Measurements from ENCODE around the gene KAZN. TPM values are rescaled to one million over a fixed set of nuclear protein-coding genes. Genes with fewer than 3 reads are reported as not detected.
A peak's percentile ranks its signal among the peaks of the same experiment; 100 is the strongest.

Gene KAZN
- total RNA-seq, 1 donor from 2014 or later, result 11.6 TPM

GRCh38 chr1:14656384-14656937 lies 58.0 kb downstream of the KAZN start:
- no peak for TF ChIP-seq CTCF (conservative IDR thresholded peaks at IDR 0.05)
- H3K4me1 Mint-ChIP-seq, result peaks cover 15% of the 10 kb centered on the region
- no peak for DNase-seq (ENCODE audit: low read depth, low spot score)
- H3K27ac Mint-ChIP-seq (ENCODE audit: unreplicated experiment), result no peak overlapping the region
- H3K36me3 Mint-ChIP-seq (ENCODE audit: low read depth), result no peaks in the 10 kb centered on the region
- no peak overlapping the region for H3K4me3 Mint-ChIP-seq
- no peaks in the 10 kb centered on the region for H3K27me3 Mint-ChIP-seq (ENCODE audit: low read depth)
- no peaks in the 10 kb centered on the region for H3K9me3 Mint-ChIP-seq

DNA sequence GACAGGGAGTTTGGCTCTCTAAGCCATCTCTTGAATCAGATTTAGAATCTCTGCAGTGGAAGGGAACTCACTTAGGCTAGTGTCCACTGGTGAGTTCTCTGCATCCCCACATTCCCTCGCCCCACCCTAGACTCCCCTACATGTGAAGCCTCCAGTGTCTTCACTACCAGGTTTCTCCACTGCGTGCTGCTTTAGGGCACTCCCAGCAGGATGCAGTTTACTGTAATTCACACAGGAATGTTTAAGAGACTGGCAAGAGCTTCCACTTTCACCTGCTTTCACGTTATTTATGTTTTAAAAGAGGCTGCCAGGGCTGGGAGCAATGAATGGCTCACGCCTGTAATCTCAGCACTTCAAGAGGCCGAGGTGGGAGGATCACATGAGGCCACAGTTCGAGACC lies 60.2 kb downstream of the KAZN start:
- Mint-ChIP-seq H3K27ac (ENCODE audit: unreplicated experiment) (no peak overlapping the region), H3K4me3 (no peak overlapping the region), H3K27me3 (ENCODE audit: low read depth) (no peaks in the 10 kb centered on the region), H3K9me3 (no peaks in the 10 kb centered on the region), H3K36me3 (ENCODE audit: low read depth) (no peaks in the 10 kb centered on the region), H3K4me1 (peaks cover 10% of the 10 kb centered on the region)
- no peak for TF ChIP-seq CTCF (conservative IDR thresholded peaks at IDR 0.05)
- DNase-seq (ENCODE audit: low read depth, low spot score), result no peak

- no peaks in the 10 kb centered on the region for H3K9me3 Mint-ChIP-seq
- no peak overlapping the region for H3K27ac Mint-ChIP-seq (ENCODE audit: unreplicated experiment)
- H3K4me1 Mint-ChIP-seq, result peaks cover 11% of the 10 kb centered on the region
- H3K4me3 Mint-ChIP-seq, result no peak overlapping the region
- H3K27me3 Mint-ChIP-seq (ENCODE audit: low read depth), result no peaks in the 10 kb centered on the region
- H3K36me3 Mint-ChIP-seq (ENCODE audit: low read depth), result peaks cover under 1% of the 10 kb centered on the region
- DNase-seq (ENCODE audit: low read depth, low spot score), result no peak
- TF ChIP-seq CTCF (conservative IDR thresholded peaks at IDR 0.05), result no peak
Observed at GRCh38 chr1:14659913-14660312, 61.4 kb downstream of the KAZN start.

GRCh38 chr1:14660801-14661200 lies 62.3 kb downstream of the KAZN start:
- no peak overlapping the region for H3K4me3 Mint-ChIP-seq
- no peaks in the 10 kb centered on the region for H3K9me3 Mint-ChIP-seq
- H3K27me3 Mint-ChIP-seq (ENCODE audit: low read depth), result no peaks in the 10 kb centered on the region
- no peak for TF ChIP-seq CTCF (conservative IDR thresholded peaks at IDR 0.05)
- peaks cover 13% of the 10 kb centered on the region for H3K4me1 Mint-ChIP-seq
- H3K36me3 Mint-ChIP-seq (ENCODE audit: low read depth), result peaks cover 3% of the 10 kb centered on the region
- no peak for DNase-seq (ENCODE audit: low read depth, low spot score)
- peak overlapping the region; percentile 78 for H3K27ac Mint-ChIP-seq (ENCODE audit: unreplicated experiment)

DNA sequence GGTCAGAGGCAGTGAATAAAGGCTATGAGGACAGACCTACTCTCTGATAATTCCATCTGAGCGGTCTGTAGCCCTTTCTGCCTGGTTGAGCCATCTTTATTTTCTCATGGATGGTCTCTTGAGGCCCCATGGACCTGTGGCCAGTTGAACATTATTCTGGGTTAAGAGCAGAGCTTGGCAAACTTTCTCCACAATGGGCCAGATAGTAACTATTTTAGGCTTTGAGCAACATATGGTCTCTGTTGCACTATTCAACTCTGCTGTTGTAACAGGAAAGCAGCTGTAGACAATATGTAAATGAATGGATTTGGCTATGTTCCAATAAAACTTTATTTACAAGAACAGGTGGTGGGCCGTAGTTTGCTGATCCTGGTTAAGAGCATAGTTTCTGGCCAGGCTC lies 62.7 kb downstream of the KAZN start:
- Mint-ChIP-seq H3K9me3 (no peaks in the 10 kb centered on the region), H3K4me1 (peaks cover 13% of the 10 kb centered on the region), H3K27ac (ENCODE audit: unreplicated experiment) (no peak overlapping the region), H3K4me3 (no peak overlapping the region), H3K36me3 (ENCODE audit: low read depth) (peaks cover 3% of the 10 kb centered on the region), H3K27me3 (ENCODE audit: low read depth) (no peaks in the 10 kb centered on the region)
- no peak for DNase-seq (ENCODE audit: low read depth, low spot score)
- TF ChIP-seq CTCF (conservative IDR thresholded peaks at IDR 0.05), result no peak

Data from neural crest cell (in vitro differentiated cells).